Natural killer cell (primary cell): ENCODE measurements around the gene HINT3. TPM values are rescaled to one million over a fixed set of nuclear protein-coding genes. Genes with fewer than 3 reads are reported as not detected.

ENCODE experiments used
- ATAC-seq, 3 donors: fragments of 150-1000 bp in 2 of 3; fragments of 200-7000 bp in 1 of 3; cut with Tn5 transposase; 1 replicate in 1 of 3; 2 replicates in 2 of 3; pipeline ENCODE4 v1.10.0; 2021; ENCODE audit warnings: mild to moderate bottlenecking in 2 of 3, moderate library complexity in 2 of 3
- DNase-seq, 2 donors: peaks; one replicate each; pipeline versions ENCODE4 v3.0.0 to v3.0.0-alpha.2; 2013 to 2021; ENCODE audit warnings: mixed read lengths in 1 of 2
- H3K27ac ChIP-seq: one replicate; pipeline ENCODE4 v1.5.1; 2013; ENCODE audit warnings: mild to moderate bottlenecking, low read length
- H3K27me3 ChIP-seq: one replicate; pipeline ENCODE4 v1.6.1; 2013; ENCODE audit warnings: low read length; ENCODE audit not compliant: control insufficient read depth, insufficient read depth
- H3K36me3 ChIP-seq: one replicate; pipeline ENCODE4 v1.6.1; 2013; ENCODE audit warnings: low read length; ENCODE audit not compliant: control insufficient read depth, insufficient read depth
- H3K4me1 ChIP-seq: one replicate; pipeline ENCODE4 v1.6.1; 2013; ENCODE audit warnings: low read length; ENCODE audit not compliant: control insufficient read depth, insufficient read depth
- H3K4me3 ChIP-seq: one replicate; pipeline ENCODE4 v1.5.1; 2013; ENCODE audit warnings: low read length
- H3K9me3 ChIP-seq: one replicate; pipeline ENCODE4 v1.6.1; 2013; ENCODE audit warnings: low read length; ENCODE audit not compliant: control insufficient read depth, insufficient read depth
- H3K27ac Mint-ChIP-seq, 2 donors: one replicate each; pipeline ENCODE4 v1.8.0; 2022; ENCODE audit warnings: mild to moderate bottlenecking in 2 of 2, mixed read lengths in 2 of 2, moderate library complexity in 1 of 2
- H3K27me3 Mint-ChIP-seq, 2 donors: one replicate each; pipeline ENCODE4 v1.8.0; 2022; ENCODE audit warnings: low read depth in 2 of 2, mixed read lengths in 2 of 2
- H3K36me3 Mint-ChIP-seq: one replicate; pipeline ENCODE4 v1.8.0; 2022; ENCODE audit warnings: mixed read lengths
- H3K4me1 Mint-ChIP-seq, 2 donors: one replicate each; pipeline ENCODE4 v1.8.0; 2022; ENCODE audit warnings: mixed read lengths in 2 of 2
- H3K4me3 Mint-ChIP-seq: one replicate; pipeline ENCODE4 v1.8.0; 2022; ENCODE audit warnings: mild to moderate bottlenecking, moderate library complexity, mixed read lengths
- H3K9me3 Mint-ChIP-seq, 2 donors: one replicate each; pipeline ENCODE4 v1.8.0; 2022; ENCODE audit warnings: mixed read lengths in 2 of 2
- CTCF ChIP-seq: fragments of 200-600 bp; IDR thresholded peaks from one replicate; pipeline ENCODE4 v1.8.0; 2022; ENCODE audit warnings: antibody characterized with exemption
- WGBS: methylation state at CpG from one replicate; pipeline ENCODE4 v1.1.7; 2013; ENCODE audit warnings: missing lambda C conversion rate; ENCODE audit not compliant: insufficient coverage; 5-methylcytosine and 5-hydroxymethylcytosine counted together
- intact Hi-C: fragments of 100-400 bp; cut with micrococcal nuclease; formaldehyde crosslinking; loops from one replicate; pipeline ENCODE4 v1.14.2; 2022
- total RNA-seq, 4 donors: library from RNA; stranded (reverse); fragments of 120-200 nt in 1 of 4; gene quantifications; one replicate each; pipeline versions ENCODE4 v1.2.3 to v1.2.4, GENCODE V29; 2013 to 2022

HINT3 gene
- total RNA-seq, 3 donors from 2014 or later (not counting 1 experiment from before 2014, with no cell fraction given), result 9.7 to 10.5 (median 10.3) TPM

DNA sequence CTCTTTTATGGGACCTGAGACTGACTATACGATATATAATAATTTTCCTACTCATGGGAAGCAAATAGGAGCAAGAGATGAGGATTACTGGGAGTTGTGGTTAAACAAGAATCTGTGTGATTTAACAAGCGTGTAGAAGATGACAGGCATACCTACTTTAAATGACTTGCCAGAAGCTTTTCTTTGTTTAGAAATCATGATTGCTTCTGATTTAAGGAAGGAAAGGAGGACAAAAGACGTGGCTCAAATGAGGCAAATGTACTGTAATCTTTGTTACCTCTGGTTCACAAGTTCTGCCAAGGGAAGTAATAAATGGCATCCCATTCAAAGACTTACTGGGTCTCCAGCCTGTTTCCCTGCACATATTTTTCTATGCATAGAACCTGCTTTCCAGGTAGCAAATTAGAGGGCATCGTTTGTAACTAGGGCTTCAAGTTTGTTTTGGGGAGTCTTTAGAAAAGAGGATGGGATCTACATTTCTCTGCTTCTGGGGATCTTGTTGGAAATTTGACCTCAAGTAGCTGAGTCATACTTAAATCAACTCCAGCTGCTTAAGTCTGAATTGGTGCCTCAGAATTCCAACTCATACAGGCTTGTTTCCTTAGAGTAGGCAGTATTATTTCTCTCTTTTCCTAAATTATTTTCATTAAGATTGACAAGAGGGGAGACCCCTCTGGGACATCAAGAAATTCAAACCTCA, 26.8 kb downstream of the HINT3 start:
- no peak overlapping the region for H3K27ac ChIP-seq
- no peaks in the 10 kb centered on the region for H3K9me3 Mint-ChIP-seq
- H3K27me3 ChIP-seq, result no peaks in the 10 kb centered on the region
- WGBS, result 94% methylated on average over 3 of the region's 4 CpGs
- intact Hi-C loops, result no loop called here
- no peaks in the 10 kb centered on the region for H3K9me3 ChIP-seq
- no peak for DNase-seq
- H3K4me1 ChIP-seq, result no peaks in the 10 kb centered on the region
- no peak overlapping the region for H3K4me3 Mint-ChIP-seq
- no peaks in the 10 kb centered on the region for H3K27me3 Mint-ChIP-seq
- no peak overlapping the region for H3K27ac Mint-ChIP-seq
- no peak overlapping the region for H3K4me3 ChIP-seq
- ATAC-seq, result no peak
- no peaks in the 10 kb centered on the region for H3K36me3 Mint-ChIP-seq
- TF ChIP-seq CTCF, result no peak
- H3K4me1 Mint-ChIP-seq, result no peaks in the 10 kb centered on the region
- H3K36me3 ChIP-seq, result peaks cover 2% of the 10 kb centered on the region

- H3K4me1 ChIP-seq, result no peaks in the 10 kb centered on the region
- DNase-seq, result no peak
- Mint-ChIP-seq H3K27me3 (no peaks in the 10 kb centered on the region), H3K27ac (no peak overlapping the region), H3K36me3 (no peaks in the 10 kb centered on the region), H3K4me3 (peak overlapping the region; percentile 1), H3K9me3 (no peaks in the 10 kb centered on the region), H3K4me1 (no peaks in the 10 kb centered on the region)
- no peak overlapping the region for H3K27ac ChIP-seq
- no peak overlapping the region for H3K4me3 ChIP-seq
- no peak for TF ChIP-seq CTCF
- no peak for ATAC-seq
- H3K9me3 ChIP-seq, result no peaks in the 10 kb centered on the region
- peaks cover 2% of the 10 kb centered on the region for H3K36me3 ChIP-seq
- H3K27me3 ChIP-seq, result no peaks in the 10 kb centered on the region
- intact Hi-C loops, result no loop called here
- 90% methylated on average over 2 of the region's 2 CpGs for WGBS
These were observed 27.7 kb downstream of the HINT3 start for GRCh38 chr6:125984311-125984710.

- WGBS, result 70% methylated on average over 3 of the region's 4 CpGs
- no peaks in the 10 kb centered on the region for H3K27me3 ChIP-seq
- peak overlapping the region; percentile 76 for H3K4me3 ChIP-seq
- H3K27ac ChIP-seq, result no peak overlapping the region
- H3K9me3 ChIP-seq, result no peaks in the 10 kb centered on the region
- ATAC-seq (no peak), DNase-seq (peak in 1 of 2 donors; percentile 7)
- TF ChIP-seq CTCF, result no peak
- H3K9me3 Mint-ChIP-seq, result no peaks in the 10 kb centered on the region
- H3K4me3 Mint-ChIP-seq, result no peak overlapping the region
- H3K36me3 Mint-ChIP-seq, result no peaks in the 10 kb centered on the region
- intact Hi-C loops, result no loop called here
- no peak overlapping the region for H3K27ac Mint-ChIP-seq
- no peaks in the 10 kb centered on the region for H3K4me1 ChIP-seq
- H3K36me3 ChIP-seq, result no peaks in the 10 kb centered on the region
- no peaks in the 10 kb centered on the region for H3K4me1 Mint-ChIP-seq
- no peaks in the 10 kb centered on the region for H3K27me3 Mint-ChIP-seq
These were observed 29.0 kb downstream of the HINT3 start for GRCh38 chr6:125985522-125985921.

GRCh38 chr6:125985979-125986300, 29.4 kb downstream of the HINT3 start:
- Histone ChIP-seq H3K36me3 (no peaks in the 10 kb centered on the region), H3K4me1 (no peaks in the 10 kb centered on the region), H3K9me3 (no peaks in the 10 kb centered on the region), H3K27ac (peak overlapping the region; percentile 65), H3K4me3 (peak overlapping the region; percentile 76), H3K27me3 (no peaks in the 10 kb centered on the region)
- no peak for TF ChIP-seq CTCF
- Mint-ChIP-seq H3K9me3 (no peaks in the 10 kb centered on the region), H3K4me1 (no peaks in the 10 kb centered on the region), H3K27ac (no peak overlapping the region), H3K27me3 (no peaks in the 10 kb centered on the region), H3K4me3 (no peak overlapping the region), H3K36me3 (no peaks in the 10 kb centered on the region)
- WGBS, result 0% methylated on average over 2 of the region's 3 CpGs
- intact Hi-C loops, result no loop called here
- ATAC-seq (no peak), DNase-seq (no peak)
